Measurements from ENCODE around the gene RPL10. TPM values are rescaled to one million over a fixed set of nuclear protein-coding genes. Genes with fewer than 3 reads are reported as not detected.
A peak's percentile ranks its signal among the peaks of the same experiment; 100 is the strongest.

Gene RPL10
- total and polyA plus RNA-seq, 2 of the 13 experiments (the other 11 are each of a cell fraction or from before 2014, with no cell fraction given) = 2,381 to 4,713 TPM

DNA sequence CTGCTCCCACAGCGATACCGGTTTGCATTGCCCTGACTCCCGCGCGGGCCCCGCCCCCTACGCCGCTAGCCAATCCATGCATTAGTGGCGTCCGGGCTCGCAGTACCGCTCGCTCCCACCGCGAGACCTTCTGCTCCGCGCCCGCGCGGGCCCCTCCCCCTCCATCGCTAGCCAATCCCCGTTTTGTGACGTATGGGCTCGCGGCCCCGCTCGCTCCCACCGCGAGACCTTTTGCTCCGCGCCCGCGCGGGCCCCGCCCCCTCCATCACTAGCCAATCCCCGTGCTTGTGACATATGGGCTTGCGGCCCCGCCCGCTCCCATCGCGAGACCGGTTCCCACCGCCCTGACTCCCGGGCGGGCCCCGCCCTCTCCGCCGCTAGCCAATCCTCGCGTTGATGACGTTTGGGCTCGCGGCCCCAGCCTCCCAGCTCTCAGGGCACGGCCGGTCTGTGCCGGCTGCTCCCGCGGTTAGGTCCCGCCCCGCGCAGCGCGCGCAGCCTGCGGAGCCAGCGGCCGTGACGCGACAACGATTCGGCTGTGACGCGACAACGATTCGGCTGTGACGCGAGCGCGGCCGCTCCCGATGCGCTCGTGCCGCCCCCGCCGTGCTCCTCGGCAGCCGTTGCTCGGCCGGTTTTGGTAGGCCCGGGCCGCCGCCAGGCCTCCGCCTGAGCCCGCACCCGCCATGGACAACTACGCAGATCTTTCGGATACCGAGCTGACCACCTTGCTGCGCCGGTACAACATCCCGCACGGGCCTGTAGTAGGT is 19.2 kb upstream of the RPL10 start, which contains the start of gene EMD (continued):
- TF ChIP-seq ERF (CRISPR knock-in tag; IDR thresholded peaks at IDR 0.05) (peak; percentile 10; the same call in 1 of the 2 replicates), TSC22D2 (CRISPR knock-in tag; IDR thresholded peaks at IDR 0.05; ENCODE audit: borderline replicate concordance) (no peak), ZNF616 (CRISPR knock-in tag; IDR thresholded peaks at IDR 0.05; ENCODE audit: low read depth) (no peak), STAT5B (CRISPR knock-in tag; IDR thresholded peaks at IDR 0.05) (no peak), POLR2AphosphoS2 (IDR thresholded peaks at IDR 0.05; ENCODE audit: low read depth, low read length) (no peak), ZNF235 (CRISPR knock-in tag; IDR thresholded peaks at IDR 0.05; ENCODE audit: borderline replicate concordance) (0 out of 2 replicates have a peak, but pooled peaks have one; percentile 33), ZNF292 (CRISPR knock-in tag; IDR thresholded peaks at IDR 0.05; ENCODE audit: borderline replicate concordance, low read depth) (no peak), NFIB (CRISPR knock-in tag; IDR thresholded peaks at IDR 0.05; ENCODE audit: borderline replicate concordance) (no peak), RFX1 (IDR thresholded peaks at IDR 0.05) (no peak), PLSCR1 (CRISPR knock-in tag; IDR thresholded peaks at IDR 0.05; ENCODE audit: borderline replicate concordance) (no peak), HNRNPLL (IDR thresholded peaks at IDR 0.05; ENCODE audit: low read depth, low read length, poor library complexity, severe bottlenecking) (peak; percentile 95), KAT8 (CRISPR knock-in tag; IDR thresholded peaks at IDR 0.05) (peak; percentile 60; the same call in 1 of the 2 replicates), MIER3 (CRISPR knock-in tag; IDR thresholded peaks at IDR 0.05; ENCODE audit: borderline replicate concordance) (no peak), ZNF232 (CRISPR knock-in tag; IDR thresholded peaks at IDR 0.05; ENCODE audit: borderline replicate concordance) (no peak), ZNF790 (CRISPR knock-in tag; IDR thresholded peaks at IDR 0.05; ENCODE audit: borderline replicate concordance) (no peak), SALL1 (CRISPR knock-in tag; IDR thresholded peaks at IDR 0.05) (peak; percentile 56; the same call in 1 of the 2 replicates), ZNF180 (CRISPR knock-in tag; IDR thresholded peaks at IDR 0.05; ENCODE audit: borderline replicate concordance, low read depth) (no peak), ZNF598 (CRISPR knock-in tag; IDR thresholded peaks at IDR 0.05; ENCODE audit: borderline replicate concordance) (no peak), ZNF772 (CRISPR knock-in tag; IDR thresholded peaks at IDR 0.05) (no peak), SMAD9 (CRISPR knock-in tag; IDR thresholded peaks at IDR 0.05) (no peak), KDM4B (CRISPR knock-in tag; IDR thresholded peaks at IDR 0.05) (no peak), MYC (CRISPR knock-in tag; IDR thresholded peaks at IDR 0.05; ENCODE audit: borderline replicate concordance) (0 out of 2 replicates have a peak, but pooled peaks have one; percentile 16), BRD4 (CRISPR knock-in tag; IDR thresholded peaks at IDR 0.05) (no peak), ZNF652 (CRISPR knock-in tag; IDR thresholded peaks at IDR 0.05; ENCODE audit: borderline replicate concordance, low read depth) (no peak)
- TF ChIP-seq, protein P1, sequence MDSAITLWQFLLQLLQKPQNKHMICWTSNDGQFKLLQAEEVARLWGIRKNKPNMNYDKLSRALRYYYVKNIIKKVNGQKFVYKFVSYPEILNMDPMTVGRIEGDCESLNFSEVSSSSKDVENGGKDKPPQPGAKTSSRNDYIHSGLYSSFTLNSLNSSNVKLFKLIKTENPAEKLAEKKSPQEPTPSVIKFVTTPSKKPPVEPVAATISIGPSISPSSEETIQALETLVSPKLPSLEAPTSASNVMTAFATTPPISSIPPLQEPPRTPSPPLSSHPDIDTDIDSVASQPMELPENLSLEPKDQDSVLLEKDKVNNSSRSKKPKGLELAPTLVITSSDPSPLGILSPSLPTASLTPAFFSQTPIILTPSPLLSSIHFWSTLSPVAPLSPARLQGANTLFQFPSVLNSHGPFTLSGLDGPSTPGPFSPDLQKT (CRISPR knock-in tag; IDR thresholded peaks at IDR 0.05; ENCODE audit: borderline replicate concordance) = no peak
- TF ChIP-seq, protein P2, sequence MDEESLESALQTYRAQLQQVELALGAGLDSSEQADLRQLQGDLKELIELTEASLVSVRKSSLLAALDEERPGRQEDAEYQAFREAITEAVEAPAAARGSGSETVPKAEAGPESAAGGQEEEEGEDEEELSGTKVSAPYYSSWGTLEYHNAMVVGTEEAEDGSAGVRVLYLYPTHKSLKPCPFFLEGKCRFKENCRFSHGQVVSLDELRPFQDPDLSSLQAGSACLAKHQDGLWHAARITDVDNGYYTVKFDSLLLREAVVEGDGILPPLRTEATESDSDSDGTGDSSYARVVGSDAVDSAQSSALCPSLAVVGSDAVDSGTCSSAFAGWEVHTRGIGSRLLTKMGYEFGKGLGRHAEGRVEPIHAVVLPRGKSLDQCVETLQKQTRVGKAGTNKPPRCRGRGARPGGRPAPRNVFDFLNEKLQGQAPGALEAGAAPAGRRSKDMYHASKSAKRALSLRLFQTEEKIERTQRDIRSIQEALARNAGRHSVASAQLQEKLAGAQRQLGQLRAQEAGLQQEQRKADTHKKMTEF (CRISPR knock-in tag; IDR thresholded peaks at IDR 0.05) = 0 out of 2 replicates have a peak, but pooled peaks have one; percentile 16

Data from HepG2 (cell line).